Measurements from ENCODE around the gene NLN.

The NLN gene

GRCh38 chr5:65734921-65735320 lies 12.9 kb downstream of the NLN start:
- Histone ChIP-seq H3K36me3 (ENCODE audit: insufficient read depth, low read depth, low read length) (no peaks in the 10 kb centered on the region), H3K9me3 (ENCODE audit: insufficient read depth, low read depth, low read length) (no peaks in the 10 kb centered on the region), H3K4me3 (ENCODE audit: low read length) (no peak overlapping the region), H3K27ac (ENCODE audit: low read length) (no peak overlapping the region), H3K9ac (ENCODE audit: low read depth, low read length) (no peak overlapping the region), H3K27me3 (ENCODE audit: insufficient read depth, low read length) (no peaks in the 10 kb centered on the region), H3K4me1 (ENCODE audit: insufficient read depth, low read length) (no peaks in the 10 kb centered on the region)

- no peak overlapping the region for H3K27ac ChIP-seq (ENCODE audit: low read length)
- no peak overlapping the region for H3K4me3 ChIP-seq (ENCODE audit: low read length)
- H3K27me3 ChIP-seq (ENCODE audit: insufficient read depth, low read length), result no peaks in the 10 kb centered on the region
- peaks cover 1% of the 10 kb centered on the region; the same call in 1 of the 2 replicates for H3K36me3 ChIP-seq (ENCODE audit: insufficient read depth, low read depth, low read length)
- H3K9ac ChIP-seq (ENCODE audit: low read depth, low read length), result no peak overlapping the region
- H3K4me1 ChIP-seq (ENCODE audit: insufficient read depth, low read length), result no peaks in the 10 kb centered on the region
- H3K9me3 ChIP-seq (ENCODE audit: insufficient read depth, low read depth, low read length), result no peaks in the 10 kb centered on the region
These were observed 14.0 kb downstream of the NLN start for GRCh38 chr5:65736011-65736410.

- Histone ChIP-seq H3K4me1 (ENCODE audit: insufficient read depth, low read length) (no peaks in the 10 kb centered on the region), H3K27ac (ENCODE audit: low read length) (no peak overlapping the region)
These were observed 15.8 kb downstream of the NLN start for GRCh38 chr5:65737842-65738241.

GRCh38 chr5:65738305-65738704 lies 16.3 kb downstream of the NLN start:
- H3K27me3 ChIP-seq (ENCODE audit: insufficient read depth, low read length), result no peaks in the 10 kb centered on the region
- no peaks in the 10 kb centered on the region for H3K4me1 ChIP-seq (ENCODE audit: insufficient read depth, low read length)
- peaks cover 7% of the 10 kb centered on the region; the same call in 1 of the 2 replicates for H3K36me3 ChIP-seq (ENCODE audit: insufficient read depth, low read depth, low read length)
- no peaks in the 10 kb centered on the region for H3K9me3 ChIP-seq (ENCODE audit: insufficient read depth, low read depth, low read length)
- no peak overlapping the region for H3K9ac ChIP-seq (ENCODE audit: low read depth, low read length)
- no peak overlapping the region for H3K27ac ChIP-seq (ENCODE audit: low read length)
- H3K4me3 ChIP-seq (ENCODE audit: low read length), result no peak overlapping the region

More at GRCh38 chr5:65737842-65738241, 15.8 kb downstream of the NLN start:
- H3K9me3 ChIP-seq (ENCODE audit: insufficient read depth, low read depth, low read length), result no peaks in the 10 kb centered on the region
- no peak overlapping the region for H3K4me3 ChIP-seq (ENCODE audit: low read length)
- H3K36me3 ChIP-seq (ENCODE audit: insufficient read depth, low read depth, low read length), result peaks cover 7% of the 10 kb centered on the region; the same call in 1 of the 2 replicates
- no peaks in the 10 kb centered on the region for H3K27me3 ChIP-seq (ENCODE audit: insufficient read depth, low read length)
- no peak overlapping the region for H3K9ac ChIP-seq (ENCODE audit: low read depth, low read length)

GRCh38 chr5:65739162-65739561 lies 17.2 kb downstream of the NLN start:
- Histone ChIP-seq H3K9ac (ENCODE audit: low read depth, low read length) (no peak overlapping the region), H3K27ac (ENCODE audit: low read length) (no peak overlapping the region), H3K4me3 (ENCODE audit: low read length) (no peak overlapping the region), H3K4me1 (ENCODE audit: insufficient read depth, low read length) (no peaks in the 10 kb centered on the region), H3K9me3 (ENCODE audit: insufficient read depth, low read depth, low read length) (no peaks in the 10 kb centered on the region), H3K27me3 (ENCODE audit: insufficient read depth, low read length) (no peaks in the 10 kb centered on the region), H3K36me3 (ENCODE audit: insufficient read depth, low read depth, low read length) (peaks cover 7% of the 10 kb centered on the region; the same call in 1 of the 2 replicates)

GRCh38 chr5:65742565-65743231 lies 20.7 kb downstream of the NLN start:
- Histone ChIP-seq H3K36me3 (ENCODE audit: insufficient read depth, low read depth, low read length) (peaks cover 7% of the 10 kb centered on the region; the same call in 1 of the 2 replicates), H3K27ac (ENCODE audit: low read length) (no peak overlapping the region), H3K9me3 (ENCODE audit: insufficient read depth, low read depth, low read length) (no peaks in the 10 kb centered on the region), H3K27me3 (ENCODE audit: insufficient read depth, low read length) (no peaks in the 10 kb centered on the region), H3K9ac (ENCODE audit: low read depth, low read length) (no peak overlapping the region), H3K4me1 (ENCODE audit: insufficient read depth, low read length) (no peaks in the 10 kb centered on the region), H3K4me3 (ENCODE audit: low read length) (no peak overlapping the region)

- H3K4me1 ChIP-seq (ENCODE audit: insufficient read depth, low read length), result no peaks in the 10 kb centered on the region
- no peak overlapping the region for H3K4me3 ChIP-seq (ENCODE audit: low read length)
- H3K36me3 ChIP-seq (ENCODE audit: insufficient read depth, low read depth, low read length), result no peaks in the 10 kb centered on the region
- H3K9ac ChIP-seq (ENCODE audit: low read depth, low read length), result no peak overlapping the region
- no peaks in the 10 kb centered on the region for H3K27me3 ChIP-seq (ENCODE audit: insufficient read depth, low read length)
- H3K9me3 ChIP-seq (ENCODE audit: insufficient read depth, low read depth, low read length), result no peaks in the 10 kb centered on the region
- H3K27ac ChIP-seq (ENCODE audit: low read length), result no peak overlapping the region
These were observed 27.3 kb downstream of the NLN start for GRCh38 chr5:65749221-65749844.

- Histone ChIP-seq H3K27ac (ENCODE audit: low read length) (no peak overlapping the region), H3K36me3 (ENCODE audit: insufficient read depth, low read depth, low read length) (no peaks in the 10 kb centered on the region), H3K27me3 (ENCODE audit: insufficient read depth, low read length) (no peaks in the 10 kb centered on the region), H3K9me3 (ENCODE audit: insufficient read depth, low read depth, low read length) (no peaks in the 10 kb centered on the region), H3K4me1 (ENCODE audit: insufficient read depth, low read length) (no peaks in the 10 kb centered on the region), H3K9ac (ENCODE audit: low read depth, low read length) (no peak overlapping the region), H3K4me3 (ENCODE audit: low read length) (no peak overlapping the region)
These were observed 28.0 kb downstream of the NLN start for GRCh38 chr5:65749956-65750355.

- Histone ChIP-seq H3K9me3 (ENCODE audit: insufficient read depth, low read depth, low read length) (no peaks in the 10 kb centered on the region), H3K4me3 (ENCODE audit: low read length) (no peak overlapping the region), H3K27ac (ENCODE audit: low read length) (no peak overlapping the region), H3K4me1 (ENCODE audit: insufficient read depth, low read length) (no peaks in the 10 kb centered on the region), H3K9ac (ENCODE audit: low read depth, low read length) (no peak overlapping the region), H3K36me3 (ENCODE audit: insufficient read depth, low read depth, low read length) (no peaks in the 10 kb centered on the region), H3K27me3 (ENCODE audit: insufficient read depth, low read length) (no peaks in the 10 kb centered on the region)
These were observed 28.9 kb downstream of the NLN start for GRCh38 chr5:65750938-65751337.

GRCh38 chr5:65753189-65753588 lies 31.2 kb downstream of the NLN start:
- no peaks in the 10 kb centered on the region for H3K4me1 ChIP-seq (ENCODE audit: insufficient read depth, low read length)
- H3K9me3 ChIP-seq (ENCODE audit: insufficient read depth, low read depth, low read length), result no peaks in the 10 kb centered on the region
- no peak overlapping the region for H3K9ac ChIP-seq (ENCODE audit: low read depth, low read length)
- no peak overlapping the region for H3K4me3 ChIP-seq (ENCODE audit: low read length)
- no peak overlapping the region for H3K27ac ChIP-seq (ENCODE audit: low read length)
- no peaks in the 10 kb centered on the region for H3K27me3 ChIP-seq (ENCODE audit: insufficient read depth, low read length)
- H3K36me3 ChIP-seq (ENCODE audit: insufficient read depth, low read depth, low read length), result peaks cover 3% of the 10 kb centered on the region

GRCh38 chr5:65758546-65759144 lies 36.6 kb downstream of the NLN start:
- H3K4me3 ChIP-seq (ENCODE audit: low read length), result no peak overlapping the region
- H3K27ac ChIP-seq (ENCODE audit: low read length), result no peak overlapping the region
- H3K4me1 ChIP-seq (ENCODE audit: insufficient read depth, low read length), result no peaks in the 10 kb centered on the region
- H3K9me3 ChIP-seq (ENCODE audit: insufficient read depth, low read depth, low read length), result no peaks in the 10 kb centered on the region
- H3K9ac ChIP-seq (ENCODE audit: low read depth, low read length), result no peak overlapping the region
- peaks cover 51% of the 10 kb centered on the region for H3K36me3 ChIP-seq (ENCODE audit: insufficient read depth, low read depth, low read length)
- H3K27me3 ChIP-seq (ENCODE audit: insufficient read depth, low read length), result no peaks in the 10 kb centered on the region
